CD4-positive, alpha-beta T cell (primary cell): ENCODE measurements around the gene UBAC2. TPM values are rescaled to one million over a fixed set of nuclear protein-coding genes. Genes with fewer than 3 reads are reported as not detected.

ENCODE experiments used
- ATAC-seq: fragments of 200-7000 bp; cut with Tn5 transposase; one replicate; pipeline ENCODE4 v1.10.0; 2022; ENCODE audit warnings: mild to moderate bottlenecking; ENCODE audit not compliant: poor library complexity
- CTCF ChIA-PET: fragments of 350-600 bp; sonication (Branson Sonifier 250); formaldehyde crosslinking; loops from one replicate; lab custom pipeline; 2021; ENCODE audit warnings: antibody characterized with exemption, inconsistent platforms; lab: Charles Lee
- POLR2A ChIA-PET: fragments of 350-600 bp; sonication (Branson Sonifier 250); formaldehyde crosslinking; loops from one replicate; lab custom pipeline; 2021; ENCODE audit warnings: antibody characterized with exemption, inconsistent platforms; lab: Charles Lee
- DNase-seq, 14 experiments: peaks; one replicate each; pipeline ENCODE4 v3.0.0-alpha.2; 2013 to 2020; ENCODE audit warnings: mixed read lengths in 2 of 14
- H3K27ac ChIP-seq, 2 donors: one replicate each; pipeline versions ENCODE4 v1.5.1 to v1.7.0; 2013; ENCODE audit warnings: low read length in 2 of 2, low read depth in 1 of 2, mild to moderate bottlenecking in 1 of 2
- H3K27me3 ChIP-seq, 2 experiments: 1 replicate in 1 of 2; 2 replicates in 1 of 2; pipeline versions ENCODE4 v1.6.1 to v1.7.0; 2013; ENCODE audit warnings: low read length in 2 of 2, control low read depth in 1 of 2, mild to moderate bottlenecking in 1 of 2, moderate library complexity in 1 of 2; ENCODE audit not compliant: insufficient read depth in 2 of 2, control insufficient read depth in 1 of 2
- H3K36me3 ChIP-seq: one replicate; pipeline ENCODE4 v1.6.1; 2013; ENCODE audit warnings: low read length, control low read depth; ENCODE audit not compliant: insufficient read depth
- H3K4me1 ChIP-seq: one replicate; pipeline ENCODE4 v1.6.1; 2013; ENCODE audit warnings: low read length, control low read depth; ENCODE audit not compliant: insufficient read depth
- H3K4me3 ChIP-seq: one replicate; pipeline ENCODE4 v1.5.1; 2013; ENCODE audit warnings: mild to moderate bottlenecking, low read length, moderate library complexity
- H3K9me3 ChIP-seq, 2 experiments: 1 replicate in 1 of 2; 2 replicates in 1 of 2; pipeline versions ENCODE4 v1.6.1 to v1.7.0; 2013; ENCODE audit warnings: low read length in 2 of 2, mild to moderate bottlenecking in 2 of 2, control low read depth in 1 of 2, moderate library complexity in 1 of 2; ENCODE audit not compliant: control insufficient read depth in 1 of 2, insufficient read depth in 1 of 2
- H3K27ac Mint-ChIP-seq: one replicate; pipeline ENCODE4 v1.8.0; 2020; ENCODE audit warnings: mixed read lengths
- H3K27me3 Mint-ChIP-seq: one replicate; pipeline ENCODE4 v1.8.0; 2021; ENCODE audit warnings: mixed read lengths
- H3K36me3 Mint-ChIP-seq: one replicate; pipeline ENCODE4 v1.8.0; 2021; ENCODE audit warnings: low read depth, mixed read lengths
- H3K4me1 Mint-ChIP-seq: one replicate; pipeline ENCODE4 v1.8.0; 2021; ENCODE audit warnings: low read depth, mixed read lengths
- H3K4me3 Mint-ChIP-seq: one replicate; pipeline ENCODE4 v1.8.0; 2020; ENCODE audit warnings: mild to moderate bottlenecking, mixed read lengths
- H3K9me3 Mint-ChIP-seq: one replicate; pipeline ENCODE4 v1.8.0; 2020; ENCODE audit warnings: mixed read lengths
- intact Hi-C, 2 experiments: fragments of 100-400 bp; cut with DNase I in 1 of 2; cut with micrococcal nuclease in 1 of 2; formaldehyde crosslinking; loops; one replicate each; pipeline versions ENCODE4 v1.15.1 to v1.9.0; 2023 to 2025; cut with DNase I, micrococcal nuclease
- total RNA-seq, 174 experiments: library from RNA in 2 of 174; stranded (reverse) in 2 of 174; gene quantifications; one replicate each; pipeline ENCODE4 v1.2.3 and lab custom pipeline; 2021 to 2026
- TF ChIP-seq, protein P1 (sequence below): fragments of 200-600 bp; IDR thresholded peaks from one replicate; pipeline ENCODE4 v1.8.0; 2022; ENCODE audit warnings: antibody characterized with exemption, mild to moderate bottlenecking

Gene UBAC2
- total RNA-seq, 2 experiments from 2014 or later = 59.8 to 67.4 TPM

DNA sequence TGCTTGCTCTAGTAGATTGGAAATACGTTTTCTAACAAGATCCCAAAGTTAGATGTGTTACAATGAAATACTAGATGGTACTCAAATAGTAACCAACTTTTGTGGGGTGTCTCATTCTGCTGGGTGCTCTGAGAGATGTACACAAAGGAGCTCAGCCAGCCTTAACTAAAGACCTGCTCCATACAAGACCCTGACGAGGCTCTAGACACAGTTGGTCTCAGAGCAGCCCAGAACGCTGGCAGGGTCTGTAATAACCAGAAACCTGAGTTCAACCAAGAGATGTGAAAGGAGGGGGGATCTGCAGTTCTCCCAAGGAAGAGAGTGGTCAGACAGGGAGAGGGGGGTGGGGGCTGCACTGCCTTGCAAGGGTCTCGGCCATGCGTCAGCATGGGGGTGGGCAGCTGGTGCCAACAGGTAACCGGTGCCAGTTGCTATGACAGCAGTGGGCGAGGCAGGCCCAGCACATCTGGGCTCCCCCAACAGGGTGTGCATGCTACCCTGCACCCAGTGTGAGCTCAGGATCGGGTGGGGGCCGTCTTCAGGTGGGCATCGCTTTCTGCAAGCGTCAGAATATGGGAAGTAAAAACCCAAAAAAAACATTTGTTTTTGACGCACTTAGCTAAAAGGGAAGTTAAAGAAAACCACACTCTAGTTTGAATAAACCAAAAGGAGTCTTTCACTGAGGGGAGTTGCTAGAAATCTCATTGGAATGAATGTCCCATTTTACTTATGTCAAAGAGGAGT, 174.5 kb downstream of the UBAC2 start:
- Mint-ChIP-seq H3K36me3 (peaks cover 67% of the 10 kb centered on the region), H3K27me3 (no peaks in the 10 kb centered on the region), H3K27ac (peak overlapping the region; percentile 97), H3K4me3 (peak overlapping the region; percentile 8), H3K9me3 (no peaks in the 10 kb centered on the region), H3K4me1 (peaks cover 93% of the 10 kb centered on the region)
- Histone ChIP-seq H3K4me1 (peaks cover 74% of the 10 kb centered on the region), H3K27me3 (no peaks in the 10 kb centered on the region), H3K27ac (peak overlapping the region; percentile 58 to 75), H3K9me3 (no peaks in the 10 kb centered on the region), H3K4me3 (no peak overlapping the region), H3K36me3 (peaks cover 25% of the 10 kb centered on the region)
- ATAC-seq = peak; percentile 86
- POLR2A ChIA-PET = interaction anchor here (0.6 to 10.9 kb wide), 22 partner anchors 7 to 288 kb away, joined by 3 to 153 read pairs (median 5); partner anchors contain the start of genes GPR18 and GPR183
- peak in 11 of 14 experiments; percentile 44 to 92 (median 70) for DNase-seq
- intact Hi-C loops = no loop called here
- TF ChIP-seq, protein P1, sequence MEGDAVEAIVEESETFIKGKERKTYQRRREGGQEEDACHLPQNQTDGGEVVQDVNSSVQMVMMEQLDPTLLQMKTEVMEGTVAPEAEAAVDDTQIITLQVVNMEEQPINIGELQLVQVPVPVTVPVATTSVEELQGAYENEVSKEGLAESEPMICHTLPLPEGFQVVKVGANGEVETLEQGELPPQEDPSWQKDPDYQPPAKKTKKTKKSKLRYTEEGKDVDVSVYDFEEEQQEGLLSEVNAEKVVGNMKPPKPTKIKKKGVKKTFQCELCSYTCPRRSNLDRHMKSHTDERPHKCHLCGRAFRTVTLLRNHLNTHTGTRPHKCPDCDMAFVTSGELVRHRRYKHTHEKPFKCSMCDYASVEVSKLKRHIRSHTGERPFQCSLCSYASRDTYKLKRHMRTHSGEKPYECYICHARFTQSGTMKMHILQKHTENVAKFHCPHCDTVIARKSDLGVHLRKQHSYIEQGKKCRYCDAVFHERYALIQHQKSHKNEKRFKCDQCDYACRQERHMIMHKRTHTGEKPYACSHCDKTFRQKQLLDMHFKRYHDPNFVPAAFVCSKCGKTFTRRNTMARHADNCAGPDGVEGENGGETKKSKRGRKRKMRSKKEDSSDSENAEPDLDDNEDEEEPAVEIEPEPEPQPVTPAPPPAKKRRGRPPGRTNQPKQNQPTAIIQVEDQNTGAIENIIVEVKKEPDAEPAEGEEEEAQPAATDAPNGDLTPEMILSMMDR = no peak
- CTCF ChIA-PET = interaction anchor here (0.6 to 2.2 kb wide), 14 partner anchors 8 to 419 kb away, joined by 3 to 15 read pairs (median 4); no protein-coding TSS in a partner anchor

DNA sequence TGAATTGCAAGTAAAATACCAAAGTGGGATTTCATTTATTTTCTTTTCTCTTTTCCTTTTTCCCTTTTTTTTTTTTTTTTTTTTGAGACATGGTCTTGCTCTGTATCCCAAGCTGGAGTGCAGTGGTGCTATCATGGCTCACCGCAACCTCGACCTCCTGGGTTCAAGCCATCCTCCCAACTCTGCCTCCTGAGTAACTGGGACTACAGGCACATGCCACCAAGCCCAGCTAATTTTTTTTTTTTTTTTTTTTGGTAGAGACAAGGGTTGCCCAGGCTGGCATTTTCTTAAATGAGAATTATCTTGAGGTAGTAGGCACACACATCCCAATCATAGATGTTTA, 175.1 kb downstream of the UBAC2 start:
- Mint-ChIP-seq H3K9me3 (no peaks in the 10 kb centered on the region), H3K4me1 (peaks cover 93% of the 10 kb centered on the region), H3K27ac (peak overlapping the region; percentile 97), H3K27me3 (no peaks in the 10 kb centered on the region), H3K36me3 (peaks cover 64% of the 10 kb centered on the region), H3K4me3 (peak overlapping the region; percentile 8)
- intact Hi-C loops = no loop called here
- Histone ChIP-seq H3K9me3 (no peaks in the 10 kb centered on the region), H3K27me3 (no peaks in the 10 kb centered on the region), H3K4me1 (peaks cover 74% of the 10 kb centered on the region), H3K36me3 (peaks cover 23% of the 10 kb centered on the region), H3K4me3 (no peak overlapping the region), H3K27ac (peak overlapping the region; percentile 53 to 61)
- POLR2A ChIA-PET = interaction anchor here (0.6 to 10.9 kb wide), 18 partner anchors 7 to 289 kb away, joined by 3 to 153 read pairs (median 8); partner anchors contain the start of genes GPR18 and GPR183
- ATAC-seq = peak; percentile 1
- CTCF ChIA-PET = interaction anchor here (0.6 to 2.2 kb wide), 14 partner anchors 8 to 420 kb away, joined by 3 to 15 read pairs (median 4); no protein-coding TSS in a partner anchor
- TF ChIP-seq, protein P1 = no peak
- DNase-seq = peak in 1 of 14 experiments; percentile 2

DNA sequence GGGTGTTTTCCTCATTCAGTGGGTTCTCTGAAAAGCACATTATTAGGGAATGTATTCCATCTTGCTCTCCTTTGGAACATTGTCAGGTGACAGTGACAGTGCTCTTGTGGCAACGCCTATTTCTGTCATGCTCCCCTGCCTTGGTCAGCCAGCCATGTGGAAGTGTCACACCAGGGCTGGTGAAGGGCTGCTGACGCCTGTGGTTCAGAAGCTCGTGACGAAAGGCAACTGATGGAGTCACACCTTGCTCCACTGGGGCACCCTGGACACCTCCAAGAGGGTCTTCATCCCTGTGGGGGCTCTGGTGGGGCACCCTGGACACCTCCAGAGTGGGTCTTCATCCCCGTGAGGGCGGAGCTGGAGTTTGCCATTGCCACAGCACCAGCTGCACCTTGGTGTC, 175.5 kb downstream of the UBAC2 start:
- Mint-ChIP-seq H3K9me3 (no peaks in the 10 kb centered on the region), H3K27ac (peak overlapping the region; percentile 97), H3K36me3 (peaks cover 60% of the 10 kb centered on the region), H3K4me3 (no peak overlapping the region), H3K4me1 (peaks cover 93% of the 10 kb centered on the region), H3K27me3 (no peaks in the 10 kb centered on the region)
- intact Hi-C loops = no loop called here
- ChIA-PET POLR2A (interaction anchor here (0.9 to 10.9 kb wide), 12 partner anchors 10 to 118 kb away, joined by 3 to 153 read pairs (median 8); partner anchors contain the start of genes GPR18 and GPR183), CTCF (interaction anchor here (0.7 to 2.2 kb wide), 6 partner anchors 15 to 106 kb away, joined by 3 to 9 read pairs (median 5); no protein-coding TSS in a partner anchor)
- no peak for ATAC-seq
- H3K36me3 ChIP-seq = peaks cover 23% of the 10 kb centered on the region
- TF ChIP-seq, protein P1 = no peak
- H3K27ac ChIP-seq = peak overlapping the region; percentile 53 to 61
- no peaks in the 10 kb centered on the region for H3K9me3 ChIP-seq
- peaks cover 75% of the 10 kb centered on the region for H3K4me1 ChIP-seq
- peak in 2 of 14 experiments; percentile 8 to 65 for DNase-seq
- H3K4me3 ChIP-seq = no peak overlapping the region
- H3K27me3 ChIP-seq = no peaks in the 10 kb centered on the region
